Activated T-helper 17 cell treated with anti-CD3 and anti-CD28 coated beads, Interleukin-2, amount 50 U/mL, for 72 hours (primary cell): ENCODE results near the gene NPIPB4. TPM values are rescaled to one million over a fixed set of nuclear protein-coding genes. Genes with fewer than 3 reads are reported as not detected.
"Not testable (repeated sequence)": the region's sequence is repeated elsewhere in the genome, so short reads cannot be mapped to it uniquely, and the experiment has no call there.

Source experiments
- ATAC-seq: fragments of 150-1000 bp; cut with Tn5 transposase; replicated peaks from 2 replicates; pipeline ENCODE4 v1.10.0; 2021; ENCODE audit warnings: mild to moderate bottlenecking, moderate library complexity
- H3K27ac Mint-ChIP-seq: one replicate; pipeline ENCODE4 v1.8.0; 2022; ENCODE audit warnings: mixed read lengths
- H3K27me3 Mint-ChIP-seq: one replicate; pipeline ENCODE4 v1.8.0; 2022; ENCODE audit warnings: mixed read lengths
- H3K36me3 Mint-ChIP-seq: one replicate; pipeline ENCODE4 v1.8.0; 2022; ENCODE audit warnings: low read depth, mild to moderate bottlenecking, mixed read lengths
- H3K4me1 Mint-ChIP-seq: one replicate; pipeline ENCODE4 v1.8.0; 2022; ENCODE audit warnings: mixed read lengths
- H3K4me3 Mint-ChIP-seq: one replicate; pipeline ENCODE4 v1.8.0; 2022; ENCODE audit warnings: mild to moderate bottlenecking, mixed read lengths
- H3K9me3 Mint-ChIP-seq: one replicate; pipeline ENCODE4 v1.8.0; 2022; ENCODE audit warnings: mixed read lengths
- total RNA-seq, 2 donors: library from RNA; stranded (reverse); gene quantifications; one replicate each; pipeline ENCODE4 v1.2.3, GENCODE V29; 2022

NPIPB4 gene
- total RNA-seq, 2 donors from 2014 or later = 187 to 263 TPM

DNA sequence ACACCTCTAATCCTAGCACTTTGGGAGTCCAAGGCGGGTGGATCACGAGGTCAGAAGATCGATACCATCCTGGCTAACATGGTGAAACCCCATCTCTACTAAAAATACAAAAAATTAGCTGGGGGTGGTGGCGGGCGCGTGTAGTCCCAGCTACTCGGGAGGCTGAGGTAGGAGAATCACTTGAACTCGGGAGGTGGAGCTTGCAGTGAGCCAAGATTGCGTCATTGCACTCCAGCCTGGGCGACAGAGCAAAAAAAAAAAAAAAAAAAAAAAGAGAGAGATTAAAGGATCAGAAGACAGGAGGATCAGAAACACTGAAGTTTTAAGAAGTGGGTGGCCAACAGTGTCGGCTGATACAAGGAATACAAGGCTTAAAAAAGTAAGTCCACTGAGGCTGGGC, 41.9 kb downstream of the NPIPB4 start:
- not testable (repeated sequence) for H3K4me3 Mint-ChIP-seq, H3K27me3 Mint-ChIP-seq, ATAC-seq, H3K27ac Mint-ChIP-seq, H3K9me3 Mint-ChIP-seq
- Mint-ChIP-seq H3K4me1 (peaks cover 16% of the 10 kb centered on the region), H3K36me3 (peaks cover 74% of the 10 kb centered on the region)

DNA sequence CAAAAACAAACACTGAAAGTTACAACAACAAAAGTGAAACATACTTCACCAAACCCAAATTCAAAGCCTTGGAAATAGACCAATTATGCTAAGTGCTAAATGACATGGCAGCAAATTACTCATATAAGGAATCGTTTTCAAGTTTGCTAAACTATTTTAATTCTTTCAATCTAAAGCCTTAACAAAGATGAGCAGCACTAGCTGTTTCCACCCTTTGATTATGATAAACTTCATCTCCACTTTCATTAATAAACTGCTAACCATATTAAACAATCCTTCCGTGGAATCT, 55.2 kb downstream of the NPIPB4 start:
- not testable (repeated sequence) for H3K4me3 Mint-ChIP-seq, H3K4me1 Mint-ChIP-seq, H3K9me3 Mint-ChIP-seq, H3K27me3 Mint-ChIP-seq, H3K27ac Mint-ChIP-seq
- peak; percentile 66 for ATAC-seq
- H3K36me3 Mint-ChIP-seq = peaks cover 50% of the 10 kb centered on the region

DNA sequence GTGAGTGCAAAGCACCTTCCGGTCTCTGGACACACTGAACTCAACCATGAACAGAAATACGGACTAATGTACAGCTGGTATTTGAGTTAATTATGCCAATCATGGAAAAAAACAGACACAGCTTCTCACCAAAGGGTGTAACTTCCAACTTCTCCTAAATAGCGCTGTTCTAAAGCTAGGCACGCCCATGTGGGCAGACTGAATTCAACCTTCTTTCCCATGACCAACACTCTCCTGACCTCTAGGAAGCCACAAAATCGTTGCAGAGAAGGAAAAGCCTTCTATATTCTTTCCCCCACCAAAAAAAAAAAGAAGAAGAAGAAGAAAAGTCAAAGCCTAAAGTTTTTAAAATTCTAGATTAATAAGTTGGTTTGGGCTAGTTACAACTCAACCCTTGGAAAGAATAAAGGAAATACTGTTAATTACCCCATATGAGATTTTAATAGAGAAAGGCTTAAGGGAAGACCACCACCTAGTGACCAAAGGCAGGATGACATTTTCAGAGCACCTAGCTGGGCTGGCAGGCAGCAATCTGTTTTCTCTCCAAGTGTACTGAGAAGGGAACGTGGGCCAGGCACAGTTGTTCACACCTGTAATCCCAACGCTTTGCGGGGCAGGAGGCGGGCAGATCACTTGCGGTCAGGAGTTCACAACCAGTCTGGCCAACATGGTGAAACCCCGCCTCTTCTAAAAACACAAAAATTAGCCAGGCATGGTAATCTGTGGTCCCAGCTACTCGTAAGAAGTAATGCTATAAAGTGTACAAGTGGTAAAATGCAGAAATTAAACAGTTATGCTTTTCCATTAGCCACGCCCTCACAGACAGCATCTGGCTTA, 55.8 kb downstream of the NPIPB4 start:
- H3K9me3 Mint-ChIP-seq, H3K27ac Mint-ChIP-seq, H3K4me1 Mint-ChIP-seq, H3K27me3 Mint-ChIP-seq, H3K4me3 Mint-ChIP-seq: not testable (repeated sequence)
- peak; percentile 55 for ATAC-seq
- H3K36me3 Mint-ChIP-seq = peaks cover 48% of the 10 kb centered on the region

DNA sequence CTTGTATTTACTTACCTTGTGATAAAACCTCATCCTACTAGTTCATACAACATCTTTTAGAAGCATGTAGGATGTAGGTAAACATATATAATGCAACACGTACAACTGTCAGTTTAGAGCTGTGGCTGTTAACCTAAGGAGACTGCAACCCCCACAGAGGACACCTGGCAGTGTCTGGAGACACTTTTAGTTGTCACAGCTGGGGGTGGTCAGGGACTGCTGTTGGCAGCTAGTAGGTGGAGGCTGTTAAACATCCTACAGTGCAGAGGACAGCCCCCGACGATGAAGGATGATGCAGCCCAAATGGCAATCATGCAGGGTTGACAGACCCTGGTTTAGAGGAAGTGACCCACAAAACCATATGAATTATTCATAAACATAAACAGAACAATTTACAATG, 59.0 kb downstream of the NPIPB4 start:
- not testable (repeated sequence) for H3K9me3 Mint-ChIP-seq, ATAC-seq, H3K27me3 Mint-ChIP-seq, H3K27ac Mint-ChIP-seq, H3K4me1 Mint-ChIP-seq, H3K4me3 Mint-ChIP-seq
- peaks cover 36% of the 10 kb centered on the region for H3K36me3 Mint-ChIP-seq

DNA sequence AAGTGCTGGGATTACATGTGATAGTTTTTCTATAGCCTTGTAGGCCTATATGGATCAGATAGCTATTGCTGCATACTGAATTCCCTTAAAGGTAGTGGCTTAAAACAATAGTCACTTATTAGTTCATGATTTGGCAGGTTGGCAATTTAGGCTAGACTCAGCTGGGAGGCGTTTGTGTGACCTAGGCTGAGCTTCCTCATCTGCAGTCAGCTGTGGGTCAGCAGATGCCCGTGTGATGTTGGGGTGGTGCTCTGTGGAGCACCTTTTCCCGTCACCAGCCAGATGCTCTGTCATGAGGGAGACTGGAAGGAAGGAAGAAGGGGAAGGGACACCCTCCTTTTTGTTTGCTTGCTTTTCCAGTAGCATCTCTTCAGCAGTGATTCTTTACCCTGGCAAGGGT, 64.2 kb downstream of the NPIPB4 start:
- not testable (repeated sequence) for H3K4me3 Mint-ChIP-seq, H3K27ac Mint-ChIP-seq, ATAC-seq, H3K9me3 Mint-ChIP-seq, H3K36me3 Mint-ChIP-seq, H3K27me3 Mint-ChIP-seq, H3K4me1 Mint-ChIP-seq

DNA sequence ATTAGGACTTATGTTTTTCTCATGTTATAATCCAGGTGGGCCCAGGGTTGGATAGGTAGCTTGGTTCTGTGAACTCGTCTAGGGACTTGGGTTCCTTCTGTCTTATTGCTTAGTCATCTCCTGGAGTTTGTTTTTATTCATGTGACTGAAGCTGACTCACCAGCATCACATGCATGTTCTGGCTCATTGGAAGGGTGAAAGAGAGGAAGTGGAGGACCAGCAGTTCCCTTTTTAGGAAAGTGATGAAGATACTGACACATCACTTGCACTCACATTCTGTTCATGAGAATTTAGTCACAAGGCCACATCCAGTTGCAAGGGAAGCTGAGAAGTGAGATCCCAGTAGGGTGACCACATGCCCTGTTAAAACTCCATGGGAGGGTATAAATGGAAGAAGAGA, 67.0 kb downstream of the NPIPB4 start:
- not testable (repeated sequence) for H3K27ac Mint-ChIP-seq, H3K4me1 Mint-ChIP-seq, H3K4me3 Mint-ChIP-seq, H3K9me3 Mint-ChIP-seq, H3K36me3 Mint-ChIP-seq, H3K27me3 Mint-ChIP-seq
- ATAC-seq = peak; percentile 99

Other genes with a start within 250 kb of the NPIPB4 start
- under 1 TPM in 1 of 2 donors, not detected in 1; 0.45 TPM for gene IGSF6, start 205.1 kb downstream of the NPIPB4 start, total RNA-seq
- gene OTOA, start 193.8 kb downstream of the NPIPB4 start, total RNA-seq = under 1 TPM; 0.16 to 0.28 TPM
- gene UQCRC2, start 95.6 kb upstream of the NPIPB4 start, total RNA-seq = 100 to 1,000 TPM; 202 to 322 TPM
- not detected for gene PDZD9, start 143.4 kb upstream of the NPIPB4 start, total RNA-seq
- gene MOSMO, start 150.4 kb upstream of the NPIPB4 start, total RNA-seq = 10 to 100 TPM; 10.9 to 14.2 TPM
- not detected for gene VWA3A, start 234.8 kb upstream of the NPIPB4 start, total RNA-seq